Astrocyte of the cerebellum (primary cell): ENCODE measurements around the gene UBAC1.

Source experiments
- DNase-seq: peaks from one replicate; pipeline ENCODE4 v3.0.0-alpha.2; 2011; ENCODE audit warnings: low read depth
- H3K4me3 ChIP-seq: 2 replicates; pipeline ENCODE4 v1.5.1; 2011; ENCODE audit warnings: mild to moderate bottlenecking, low read depth, low read length, moderate library complexity
- in situ Hi-C: cut with HindIII; loops from 2 replicates; pipeline ENCODE4 v1.10.0; 2017; ENCODE audit warnings: low sequenced_read_pairs
- TF ChIP-seq, protein P1 (sequence below): IDR thresholded peaks from 2 replicates; pipeline ENCODE4 v1.5.1; 2012; ENCODE audit warnings: low read length, low read depth, moderate library complexity, mild to moderate bottlenecking; ENCODE audit errors: missing control alignments

The UBAC1 gene

DNA sequence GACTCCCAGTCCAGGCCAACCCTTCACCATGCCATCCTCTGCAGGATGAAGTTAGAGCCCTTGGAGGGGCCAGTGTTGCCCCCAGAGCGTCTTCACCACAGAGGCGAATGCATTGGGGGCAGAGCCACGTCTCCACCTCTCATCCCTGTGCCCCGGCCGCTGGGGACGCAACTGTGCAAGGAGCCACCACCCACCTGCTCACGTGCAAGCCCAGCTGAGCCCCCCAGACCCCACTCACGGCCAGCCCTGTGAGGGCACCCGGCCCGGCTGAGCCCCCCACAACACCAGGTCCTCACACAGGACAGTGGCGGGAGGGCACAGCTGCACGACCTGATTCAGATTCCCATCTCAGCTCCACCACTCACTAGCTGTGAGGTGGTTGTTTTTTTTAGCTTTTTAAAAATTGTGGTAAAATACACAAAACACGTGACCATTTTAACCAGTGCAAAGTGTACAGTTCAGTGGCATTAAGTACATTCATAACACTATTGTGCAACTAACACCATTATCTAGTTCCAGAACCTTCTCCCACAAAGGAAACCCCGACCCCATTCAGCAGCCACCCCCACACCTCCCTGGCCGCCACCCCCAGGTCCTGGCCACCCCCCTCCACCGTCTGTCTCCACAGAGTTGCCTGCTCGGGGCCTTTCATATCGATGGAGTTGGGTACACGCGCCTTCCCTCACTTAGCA lies 33.5 kb upstream of the UBAC1 start:
- in situ Hi-C loops, result no loop called here
- TF ChIP-seq, protein P1, sequence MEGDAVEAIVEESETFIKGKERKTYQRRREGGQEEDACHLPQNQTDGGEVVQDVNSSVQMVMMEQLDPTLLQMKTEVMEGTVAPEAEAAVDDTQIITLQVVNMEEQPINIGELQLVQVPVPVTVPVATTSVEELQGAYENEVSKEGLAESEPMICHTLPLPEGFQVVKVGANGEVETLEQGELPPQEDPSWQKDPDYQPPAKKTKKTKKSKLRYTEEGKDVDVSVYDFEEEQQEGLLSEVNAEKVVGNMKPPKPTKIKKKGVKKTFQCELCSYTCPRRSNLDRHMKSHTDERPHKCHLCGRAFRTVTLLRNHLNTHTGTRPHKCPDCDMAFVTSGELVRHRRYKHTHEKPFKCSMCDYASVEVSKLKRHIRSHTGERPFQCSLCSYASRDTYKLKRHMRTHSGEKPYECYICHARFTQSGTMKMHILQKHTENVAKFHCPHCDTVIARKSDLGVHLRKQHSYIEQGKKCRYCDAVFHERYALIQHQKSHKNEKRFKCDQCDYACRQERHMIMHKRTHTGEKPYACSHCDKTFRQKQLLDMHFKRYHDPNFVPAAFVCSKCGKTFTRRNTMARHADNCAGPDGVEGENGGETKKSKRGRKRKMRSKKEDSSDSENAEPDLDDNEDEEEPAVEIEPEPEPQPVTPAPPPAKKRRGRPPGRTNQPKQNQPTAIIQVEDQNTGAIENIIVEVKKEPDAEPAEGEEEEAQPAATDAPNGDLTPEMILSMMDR, result no peak
- no peak overlapping the region for H3K4me3 ChIP-seq
- no peak for DNase-seq

GRCh38 chr9:135993765-135994500 lies 32.8 kb upstream of the UBAC1 start:
- no peak overlapping the region for H3K4me3 ChIP-seq
- in situ Hi-C loops, result no loop called here
- DNase-seq, result no peak
- TF ChIP-seq, protein P1, result no peak

DNA sequence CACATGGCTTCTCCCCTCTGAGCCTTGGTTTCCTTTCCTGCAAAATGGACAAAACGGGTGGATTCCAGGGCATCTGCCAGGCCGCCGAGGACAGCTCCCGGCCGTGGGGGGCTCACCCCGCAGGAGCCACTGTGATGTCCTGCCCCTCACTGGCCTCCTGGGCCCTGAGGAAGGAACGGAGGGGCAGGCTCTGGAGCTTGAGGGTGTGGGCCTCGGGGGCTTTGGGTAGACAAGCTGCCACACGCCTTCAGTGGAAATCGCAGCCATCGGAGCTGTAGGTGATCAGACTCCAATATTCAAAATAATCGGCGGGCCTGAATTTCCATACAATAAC lies 32.2 kb upstream of the UBAC1 start:
- DNase-seq, result no peak
- TF ChIP-seq, protein P1, result no peak
- in situ Hi-C loops, result no loop called here
- H3K4me3 ChIP-seq, result no peak overlapping the region

- peak; percentile 27 for DNase-seq
- in situ Hi-C loops, result no loop called here
- TF ChIP-seq, protein P1, result no peak
- peak overlapping the region; percentile 7 for H3K4me3 ChIP-seq
Measured at GRCh38 chr9:135992486-135993408, 31.6 kb upstream of the UBAC1 start.

- H3K4me3 ChIP-seq, result no peak overlapping the region
- in situ Hi-C loops, result no loop called here
- DNase-seq, result no peak
- TF ChIP-seq, protein P1, result no peak
Measured at GRCh38 chr9:135991771-135992170, 30.6 kb upstream of the UBAC1 start.
